Testis (tissue), 3 donors: ENCODE results near the gene KDM6A. TPM values are rescaled to one million over a fixed set of nuclear protein-coding genes. Genes with fewer than 3 reads are reported as not detected.
"Not testable (repeated sequence)": the region's sequence is repeated elsewhere in the genome, so short reads cannot be mapped to it uniquely, and the experiment has no call there.

Experiments
- DNase-seq: peaks from one replicate; pipeline ENCODE4 v3.0.0-alpha.2; 2019
- H3K27ac ChIP-seq, 2 donors: fragments of 200-600 bp; sonication (generic); one replicate each; pipeline ENCODE4 v1.5.1; 2019
- H3K27me3 ChIP-seq: fragments of 200-600 bp; sonication (generic); one replicate; pipeline ENCODE4 v1.5.1; 2019
- H3K36me3 ChIP-seq: fragments of 200-600 bp; sonication (generic); one replicate; pipeline ENCODE4 v1.5.1; 2017; ENCODE audit warnings: low read depth; ENCODE audit errors: missing control alignments
- H3K4me1 ChIP-seq: fragments of 200-600 bp; sonication (generic); one replicate; pipeline ENCODE4 v1.5.1; 2019
- H3K4me3 ChIP-seq, 2 donors: fragments of 200-600 bp; sonication (generic); one replicate each; pipeline ENCODE4 v1.5.1; 2017 to 2019
- H3K9me3 ChIP-seq: fragments of 200-600 bp; sonication (generic); one replicate; pipeline ENCODE4 v1.5.1; 2017
- POLR2A ChIP-seq: fragments of 450-650 bp; IDR thresholded peaks from one replicate; pipeline ENCODE4 v1.6.1; 2017; ENCODE audit warnings: antibody characterized with exemption, mild to moderate bottlenecking, moderate library complexity
- WGBS, 2 donors: methylation state at CpG; one replicate each; pipeline ENCODE4 v1.1.5; 2018; 5-methylcytosine and 5-hydroxymethylcytosine counted together
- intact Hi-C: fragments of 100-400 bp; cut with DNase I; formaldehyde crosslinking; loops from one replicate; pipeline ENCODE4 v1.15.1; 2023; ENCODE audit warnings: low total_unique reads
- polyA plus RNA-seq: library from polyadenylated mRNA; stranded (reverse); fragments of 350-450 nt; fragmentation: Illumina TruSeq; extraction: RNeasy Lipid Tissue Mini Kit (QIAGEN cat#74804); gene quantifications from one replicate; pipeline ENCODE4 v1.2.3, GENCODE V29; 2014; ENCODE audit warnings: low read depth, low replicate concordance; ENCODE audit not compliant: insufficient read depth
- total RNA-seq, 2 donors: library from RNA; depleted of rRNA; stranded (reverse); fragments of >200 nt; gene quantifications; one replicate each; pipeline ENCODE4 v1.2.3, GENCODE V29; 2016
- TF ChIP-seq, protein P1 (sequence below), 3 experiments: fragments of 450-650 bp in 2 of 3; fragments of 200-600 bp in 1 of 3; sonication (generic) in 1 of 3; IDR thresholded peaks; one replicate each; pipeline ENCODE4 v1.5.1; 2016 to 2019; ENCODE audit warnings: antibody characterized with exemption in 3 of 3, mild to moderate bottlenecking in 2 of 3, moderate library complexity in 1 of 3

The KDM6A gene
- total and polyA plus RNA-seq, 3 donors from 2014 or later = 27.2 to 57.7 (median 56.7) TPM

DNA sequence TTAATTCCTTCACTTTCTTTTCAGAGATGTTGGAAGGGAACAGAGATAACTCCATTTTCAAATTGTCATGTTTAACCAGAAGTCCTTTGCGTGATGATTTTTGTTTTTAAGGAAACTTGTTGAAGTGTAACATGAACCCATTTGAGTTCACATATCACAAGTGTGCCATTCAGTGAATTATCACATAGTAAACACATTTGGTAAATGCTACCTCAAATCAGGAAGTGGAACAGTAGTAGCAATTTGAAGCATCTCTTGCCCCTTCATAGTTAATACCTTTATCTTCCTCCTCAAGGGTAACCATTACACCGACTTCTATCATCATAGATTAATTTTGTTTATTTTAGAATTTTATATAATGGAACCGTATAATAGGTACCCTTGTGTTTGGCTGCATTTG is 35.8 kb downstream of the KDM6A start:
- no peak for DNase-seq
- no peak for TF ChIP-seq POLR2A
- TF ChIP-seq, protein P1, sequence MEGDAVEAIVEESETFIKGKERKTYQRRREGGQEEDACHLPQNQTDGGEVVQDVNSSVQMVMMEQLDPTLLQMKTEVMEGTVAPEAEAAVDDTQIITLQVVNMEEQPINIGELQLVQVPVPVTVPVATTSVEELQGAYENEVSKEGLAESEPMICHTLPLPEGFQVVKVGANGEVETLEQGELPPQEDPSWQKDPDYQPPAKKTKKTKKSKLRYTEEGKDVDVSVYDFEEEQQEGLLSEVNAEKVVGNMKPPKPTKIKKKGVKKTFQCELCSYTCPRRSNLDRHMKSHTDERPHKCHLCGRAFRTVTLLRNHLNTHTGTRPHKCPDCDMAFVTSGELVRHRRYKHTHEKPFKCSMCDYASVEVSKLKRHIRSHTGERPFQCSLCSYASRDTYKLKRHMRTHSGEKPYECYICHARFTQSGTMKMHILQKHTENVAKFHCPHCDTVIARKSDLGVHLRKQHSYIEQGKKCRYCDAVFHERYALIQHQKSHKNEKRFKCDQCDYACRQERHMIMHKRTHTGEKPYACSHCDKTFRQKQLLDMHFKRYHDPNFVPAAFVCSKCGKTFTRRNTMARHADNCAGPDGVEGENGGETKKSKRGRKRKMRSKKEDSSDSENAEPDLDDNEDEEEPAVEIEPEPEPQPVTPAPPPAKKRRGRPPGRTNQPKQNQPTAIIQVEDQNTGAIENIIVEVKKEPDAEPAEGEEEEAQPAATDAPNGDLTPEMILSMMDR (IDR thresholded peaks at IDR 0.05) = no peak
- no peaks in the 10 kb centered on the region for H3K9me3 ChIP-seq
- 72 to 73% methylated on average over 3 of the region's 3 CpGs for WGBS, 2 donors
- no peak overlapping the region for H3K4me3 ChIP-seq
- H3K27ac ChIP-seq = no peak overlapping the region
- H3K36me3 ChIP-seq = no peaks in the 10 kb centered on the region
- intact Hi-C loops = no loop called here
- no peaks in the 10 kb centered on the region for H3K4me1 ChIP-seq
- H3K27me3 ChIP-seq = no peaks in the 10 kb centered on the region

DNA sequence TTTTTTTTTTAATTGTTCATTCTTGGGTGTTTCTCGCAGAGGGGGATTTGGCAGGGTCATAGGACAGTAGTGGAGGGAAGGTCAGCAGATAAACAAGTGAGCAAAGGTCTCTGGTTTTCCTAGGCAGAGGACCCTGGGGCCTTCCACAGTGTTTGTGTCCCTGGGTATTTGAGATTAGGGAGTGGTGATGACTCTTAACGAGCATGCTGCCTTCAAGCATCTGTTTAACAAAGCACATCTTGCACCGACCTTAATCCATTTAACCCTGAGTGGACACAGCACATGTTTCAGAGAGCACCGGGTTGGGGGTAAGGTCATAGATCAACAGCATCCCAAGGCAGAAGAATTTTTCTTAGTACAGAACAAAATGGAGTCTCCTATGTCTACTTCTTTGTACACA is 37.5 kb downstream of the KDM6A start:
- intact Hi-C loops, H3K36me3 ChIP-seq, H3K4me3 ChIP-seq, H3K4me1 ChIP-seq, H3K9me3 ChIP-seq, H3K27ac ChIP-seq, H3K27me3 ChIP-seq, DNase-seq: not testable (repeated sequence)
- 40 to 58% methylated on average over 3 to 4 of the region's 4 CpGs for WGBS, 2 donors

DNA sequence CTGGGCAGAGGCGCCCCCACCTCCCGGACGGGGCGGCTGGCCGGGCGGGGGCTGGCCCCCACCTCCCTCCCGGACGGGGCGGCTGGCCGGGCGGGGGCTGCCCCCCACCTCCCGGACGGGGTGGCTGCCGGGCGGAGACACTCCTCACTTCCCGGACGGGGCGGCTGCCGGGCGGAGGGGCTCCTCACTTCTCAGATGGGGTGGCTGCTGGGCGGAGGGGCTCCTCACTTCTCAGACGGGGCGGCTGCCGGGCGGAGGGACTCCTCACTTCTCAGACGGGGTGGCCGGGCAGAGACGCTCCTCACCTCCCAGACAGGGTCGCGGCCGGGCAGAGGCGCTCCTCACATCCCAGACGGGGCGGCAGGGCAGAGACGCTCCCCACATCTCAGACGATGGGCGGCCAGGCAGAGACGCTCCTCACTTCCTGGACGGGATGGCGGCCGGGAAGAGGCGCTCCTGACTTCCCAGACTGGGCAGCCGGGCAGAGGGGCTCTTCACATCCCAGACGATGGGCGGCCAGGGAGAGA is 38.1 kb downstream of the KDM6A start:
- H3K9me3 ChIP-seq, intact Hi-C loops, H3K36me3 ChIP-seq, DNase-seq, H3K4me3 ChIP-seq, H3K4me1 ChIP-seq, H3K27ac ChIP-seq, H3K27me3 ChIP-seq: not testable (repeated sequence)
- WGBS, 2 donors = no CpG with 5 or more reads among the region's 45 CpGs

DNA sequence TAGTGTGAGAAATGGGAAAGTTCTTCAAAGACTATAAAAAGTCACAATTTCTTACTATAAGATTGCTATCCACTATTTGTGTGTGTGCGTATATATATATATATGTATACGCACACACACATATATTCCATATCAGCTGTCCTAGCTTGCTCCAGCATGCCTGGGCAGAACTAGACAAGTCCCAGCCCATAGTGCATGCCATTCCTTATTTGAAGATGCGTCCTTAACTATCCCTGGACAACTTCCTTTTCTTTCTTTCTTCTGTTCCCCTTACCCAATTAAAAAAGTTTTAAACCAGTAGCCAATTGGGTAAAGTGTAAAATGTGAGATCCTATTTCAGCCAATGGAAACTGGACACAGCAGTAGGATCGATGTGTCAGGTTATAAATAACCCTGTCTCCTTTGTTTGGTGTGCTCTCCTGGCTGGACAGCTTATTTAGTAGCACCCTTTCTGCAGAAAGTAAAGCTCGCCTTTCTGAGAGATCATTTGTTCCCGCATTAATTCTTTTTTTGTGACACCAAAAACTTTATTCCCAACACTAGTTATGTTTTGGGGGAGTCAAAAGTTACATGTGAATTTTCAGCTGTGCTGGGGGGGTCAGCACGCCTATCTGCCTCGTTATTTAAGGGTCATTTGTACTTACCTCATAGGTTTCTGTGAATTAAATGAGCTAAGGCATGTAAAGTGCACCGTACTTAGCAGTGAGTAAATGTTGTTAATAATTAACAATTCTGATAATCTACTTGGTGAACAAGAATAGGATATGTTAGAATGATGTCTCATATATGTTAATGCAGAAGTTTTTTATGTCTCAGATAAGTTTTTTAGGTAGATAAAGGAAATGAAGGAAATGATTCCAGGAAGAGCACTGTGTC is 40.9 kb downstream of the KDM6A start:
- no peaks in the 10 kb centered on the region for H3K27me3 ChIP-seq
- TF ChIP-seq POLR2A = no peak
- TF ChIP-seq, protein P1 (IDR thresholded peaks at IDR 0.05) = no peak
- H3K4me3 ChIP-seq = no peak overlapping the region
- H3K36me3 ChIP-seq = no peaks in the 10 kb centered on the region
- H3K27ac ChIP-seq = no peak overlapping the region
- no peak for DNase-seq
- WGBS, 2 donors = 88 to 91% methylated on average over 9 of the region's 9 CpGs
- H3K9me3 ChIP-seq = no peaks in the 10 kb centered on the region
- no peaks in the 10 kb centered on the region for H3K4me1 ChIP-seq
- intact Hi-C loops = no loop called here

DNA sequence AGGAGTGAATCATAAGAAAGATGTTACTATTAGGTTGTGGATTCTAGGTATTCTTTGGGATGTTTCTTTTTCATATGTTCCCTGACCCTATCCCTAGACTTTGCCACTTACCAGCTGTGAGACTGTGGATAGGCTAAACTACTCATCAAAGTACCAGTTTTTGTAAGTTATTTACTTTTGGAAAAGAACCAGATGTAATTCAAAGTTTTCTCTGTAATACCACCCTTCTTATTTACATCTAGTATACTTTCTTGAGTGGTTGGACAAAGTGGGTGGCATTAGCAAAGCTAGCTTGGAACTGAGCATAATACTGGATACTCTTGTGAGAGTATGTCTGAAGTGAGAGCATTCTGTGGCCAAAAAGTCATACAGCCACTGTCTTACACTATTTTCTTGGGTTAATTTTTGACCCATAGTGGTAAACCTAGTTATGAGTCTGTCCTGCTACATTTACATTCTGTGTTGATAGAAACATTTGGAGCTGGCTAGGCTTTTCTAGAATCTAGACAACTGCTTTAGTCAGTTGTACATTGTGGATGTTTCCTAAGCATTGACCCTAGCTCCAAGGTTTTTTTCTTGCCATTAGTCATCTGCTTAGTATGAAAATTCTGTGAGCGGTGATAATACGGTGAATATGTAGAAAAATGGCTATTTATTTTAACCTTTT is 41.7 kb downstream of the KDM6A start:
- no peak overlapping the region for H3K27ac ChIP-seq
- DNase-seq = no peak
- H3K27me3 ChIP-seq = no peaks in the 10 kb centered on the region
- no peaks in the 10 kb centered on the region for H3K36me3 ChIP-seq
- TF ChIP-seq POLR2A = no peak
- TF ChIP-seq, protein P1 (IDR thresholded peaks at IDR 0.05) = no peak
- 63 to 76% methylated on average over 2 of the region's 2 CpGs for WGBS, 2 donors
- no peaks in the 10 kb centered on the region for H3K4me1 ChIP-seq
- intact Hi-C loops = no loop called here
- H3K4me3 ChIP-seq = no peak overlapping the region
- no peaks in the 10 kb centered on the region for H3K9me3 ChIP-seq
